HCT116 (cell line): Measurements from ENCODE around the gene ACTR1B. TPM values are rescaled to one million over a fixed set of nuclear protein-coding genes. Genes with fewer than 3 reads are reported as not detected.
"Not testable (repeated sequence)": the region's sequence is repeated elsewhere in the genome, so short reads cannot be mapped to it uniquely, and the experiment has no call there.

Experiments
- ATAC-seq: fragments of 200-7000 bp; cut with Tn5 transposase; 2 replicates; pipeline ENCODE4 v1.9.1; 2020; ENCODE audit warnings: mild to moderate bottlenecking, moderate library complexity
- BruUV-seq: library from RNA; stranded (reverse); fragments of 400-500 nt; replicated peaks from 2 replicates; lab custom pipeline; 2021; lab: Mats Ljungman, UMichigan
- CTCF ChIA-PET: fragments of 300-600 bp; sonication (Branson Sonifier 250); formaldehyde crosslinking; loops from one replicate; lab custom pipeline; 2021; ENCODE audit warnings: antibody characterized with exemption; lab: Charles Lee
- POLR2A ChIA-PET: fragments of 300-600, 350-600 bp; sonication (Branson Sonifier 250); formaldehyde crosslinking; loops from one replicate; lab custom pipeline; 2021; ENCODE audit warnings: antibody characterized with exemption; lab: Charles Lee
- RAD21 ChIA-PET, 2 experiments: fragments of 300-600 bp; sonication (Branson Sonifier 250); formaldehyde crosslinking; loops; one replicate each; lab custom pipeline; 2023; ENCODE audit warnings: low total read pairs in 2 of 2; ENCODE audit not compliant: uncharacterized antibody in 2 of 2, unreplicated experiment in 2 of 2, low non-redundant PET in 1 of 2; lab: Charles Lee
- DNase-seq: peaks from one replicate; pipeline ENCODE4 v3.0.0-alpha.2; 2010; ENCODE audit warnings: low read depth, low spot score
- H2AFZ ChIP-seq: fragments of 200-600 bp; shearing (Covaris generic), sonication (generic); 2 replicates; pipeline ENCODE4 v1.6.1; 2017; ENCODE audit warnings: low read depth, mixed run types, mixed read lengths, antibody characterized with exemption, low read length; ENCODE audit not compliant: poor library complexity, severe bottlenecking
- H3K27ac ChIP-seq: 2 replicates; pipeline ENCODE4 v1.5.1; 2012; ENCODE audit warnings: low read depth, low read length
- H3K27me3 ChIP-seq: fragments of 200-600 bp; sonication (generic); 2 replicates; pipeline ENCODE4 v1.6.1; 2016; ENCODE audit warnings: mixed run types, low read length, mixed read lengths; ENCODE audit not compliant: insufficient read depth
- H3K36me3 ChIP-seq, 2 experiments: fragments of 200-500 bp in 1 of 2; fragments of 200-600 bp in 1 of 2; sonication (Bioruptor generic) in 1 of 2; sonication (generic) in 1 of 2; 2 replicates each; pipeline versions ENCODE4 v1.5.1 to v1.6.1; 2014 to 2016; ENCODE audit warnings: low read length in 2 of 2, inconsistent platforms in 1 of 2, mixed read lengths in 1 of 2, mixed run types in 1 of 2; ENCODE audit not compliant: insufficient read depth in 2 of 2, control insufficient read depth in 1 of 2
- H3K4me1 ChIP-seq, 2 experiments: fragments of 200-600 bp in 1 of 2; sonication (generic) in 1 of 2; 2 replicates each; pipeline versions ENCODE4 v1.5.1 to v1.6.1; 2012 to 2017; ENCODE audit warnings: low read length in 2 of 2, inconsistent platforms in 1 of 2, mild to moderate bottlenecking in 1 of 2, mixed read lengths in 1 of 2, mixed run types in 1 of 2, moderate library complexity in 1 of 2; ENCODE audit not compliant: insufficient read depth in 2 of 2, control insufficient read depth in 1 of 2
- H3K4me2 ChIP-seq: fragments of 200-600 bp; sonication (generic); 2 replicates; pipeline ENCODE4 v1.6.1; 2017; ENCODE audit warnings: mixed run types, low read length, mixed read lengths
- H3K4me3 ChIP-seq, 2 experiments: fragments of 200-600 bp in 1 of 2; sonication (generic) in 1 of 2; replicated peaks in 1 of 2; 2 replicates each; pipeline ENCODE4 v1.5.1; 2011 to 2016; ENCODE audit warnings: low read length in 2 of 2, control low read depth in 1 of 2, low read depth in 1 of 2, mild to moderate bottlenecking in 1 of 2, mixed read lengths in 1 of 2, mixed run types in 1 of 2
- H3K79me2 ChIP-seq: fragments of 200-600 bp; sonication (generic); 2 replicates; pipeline ENCODE4 v1.6.1; 2017; ENCODE audit warnings: mild to moderate bottlenecking, mixed run types, low read length, moderate library complexity, mixed read lengths; ENCODE audit not compliant: insufficient read depth
- H3K9ac ChIP-seq: fragments of 200-600 bp; sonication (generic); 2 replicates; pipeline ENCODE4 v1.6.1; 2016; ENCODE audit warnings: low read length, mixed read lengths
- H3K9me2 ChIP-seq: fragments of 200-600 bp; sonication (generic), shearing (Covaris generic); 2 replicates; pipeline ENCODE4 v1.6.1; 2017; ENCODE audit warnings: mixed run types, mild to moderate bottlenecking, moderate library complexity; ENCODE audit not compliant: insufficient read depth
- H3K9me3 ChIP-seq, 2 experiments: fragments of 200-500 bp in 1 of 2; fragments of 200-600 bp in 1 of 2; sonication (Bioruptor generic) in 1 of 2; sonication (generic) in 1 of 2; 2 replicates each; pipeline ENCODE4 v1.6.1; 2014 to 2017; ENCODE audit warnings: low read length in 2 of 2, mixed read lengths in 2 of 2, inconsistent platforms in 1 of 2, low read depth in 1 of 2, mild to moderate bottlenecking in 1 of 2, mixed run types in 1 of 2, moderate library complexity in 1 of 2; ENCODE audit not compliant: control insufficient read depth in 1 of 2, insufficient read depth in 1 of 2
- H4K20me1 ChIP-seq: fragments of 200-600 bp; sonication (generic), shearing (Covaris generic); 2 replicates; pipeline ENCODE4 v1.6.1; 2017; ENCODE audit warnings: mixed run types, mild to moderate bottlenecking, moderate library complexity; ENCODE audit not compliant: insufficient read depth
- EZH2phosphoT487 ChIP-seq: fragments of 200-600 bp; IDR thresholded peaks from 2 replicates; pipeline ENCODE4 v1.6.1; 2018; ENCODE audit warnings: antibody characterized with exemption, borderline replicate concordance
- FOSL1 ChIP-seq: IDR thresholded peaks from 2 replicates; pipeline ENCODE4 v1.6.1; 2012; ENCODE audit warnings: low read depth
- JUND ChIP-seq: IDR thresholded peaks from 2 replicates; pipeline ENCODE4 v1.6.1; 2012
- RAD21 ChIP-seq: IDR thresholded peaks from 2 replicates; pipeline ENCODE4 v1.6.1; 2012; ENCODE audit warnings: low read depth, mild to moderate bottlenecking
- SP1 ChIP-seq: IDR thresholded peaks from 2 replicates; pipeline ENCODE4 v1.6.1; 2012; ENCODE audit warnings: low read depth
- SRF ChIP-seq: IDR thresholded peaks from 2 replicates; pipeline ENCODE4 v1.6.1; 2012; ENCODE audit warnings: low read depth
- intact Hi-C: fragments of 100-400 bp; cut with micrococcal nuclease; formaldehyde crosslinking; loops from 2 replicates; pipeline ENCODE4 v1.10.0; 2022
- total RNA-seq: library from RNA; stranded (reverse); gene quantifications from one replicate; pipeline ENCODE4 v1.2.1, GENCODE V29; 2021; ENCODE audit not compliant: unreplicated experiment
- TF ChIP-seq, protein P1 (sequence below), 3 experiments: fragments of 200-600 bp in 1 of 3; sonication (generic) in 1 of 3; IDR thresholded peaks in 2 of 3; conservative IDR thresholded peaks in 1 of 3; 2 replicates each; pipeline ENCODE4 v1.5.1; 2012 to 2017; ENCODE audit warnings: low read depth in 2 of 3, low read length in 2 of 3, antibody characterized with exemption in 1 of 3, borderline replicate concordance in 1 of 3, control low read depth in 1 of 3, mild to moderate bottlenecking in 1 of 3, mixed read lengths in 1 of 3, mixed run types in 1 of 3, moderate library complexity in 1 of 3; ENCODE audit not compliant: insufficient read depth in 1 of 3
- TF ChIP-seq, protein P2 (sequence below): IDR thresholded peaks from 2 replicates; pipeline ENCODE4 v1.6.1; 2012

The ACTR1B gene
- total RNA-seq, 1 experiment from 2014 or later, result 42.8 TPM

DNA sequence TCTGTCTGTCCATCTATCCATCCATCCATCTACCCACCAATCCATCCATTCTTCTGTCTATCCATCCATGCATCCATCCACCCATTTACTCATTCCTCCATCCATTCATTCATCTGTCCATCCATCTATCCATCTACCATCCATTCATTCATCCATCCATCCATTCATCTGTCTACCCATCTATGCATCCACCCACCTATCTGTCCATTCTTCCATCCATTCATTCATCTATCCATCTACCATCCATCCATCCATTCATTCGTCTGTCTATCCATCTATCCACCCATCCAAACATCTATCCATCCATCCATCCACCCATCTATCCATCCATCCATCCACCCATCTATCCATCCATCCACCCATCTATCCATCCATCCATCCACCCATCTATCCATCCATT is 43.4 kb downstream of the ACTR1B start:
- H3K27ac ChIP-seq, H3K27me3 ChIP-seq, intact Hi-C loops, H3K9me2 ChIP-seq, H3K36me3 ChIP-seq, H3K4me3 ChIP-seq, H2AFZ ChIP-seq, H3K4me2 ChIP-seq, H3K9ac ChIP-seq, H4K20me1 ChIP-seq, CTCF ChIA-PET, POLR2A ChIA-PET, DNase-seq, H3K4me1 ChIP-seq, H3K9me3 ChIP-seq, RAD21 ChIA-PET, BruUV-seq, ATAC-seq, H3K79me2 ChIP-seq: not testable (repeated sequence)

DNA sequence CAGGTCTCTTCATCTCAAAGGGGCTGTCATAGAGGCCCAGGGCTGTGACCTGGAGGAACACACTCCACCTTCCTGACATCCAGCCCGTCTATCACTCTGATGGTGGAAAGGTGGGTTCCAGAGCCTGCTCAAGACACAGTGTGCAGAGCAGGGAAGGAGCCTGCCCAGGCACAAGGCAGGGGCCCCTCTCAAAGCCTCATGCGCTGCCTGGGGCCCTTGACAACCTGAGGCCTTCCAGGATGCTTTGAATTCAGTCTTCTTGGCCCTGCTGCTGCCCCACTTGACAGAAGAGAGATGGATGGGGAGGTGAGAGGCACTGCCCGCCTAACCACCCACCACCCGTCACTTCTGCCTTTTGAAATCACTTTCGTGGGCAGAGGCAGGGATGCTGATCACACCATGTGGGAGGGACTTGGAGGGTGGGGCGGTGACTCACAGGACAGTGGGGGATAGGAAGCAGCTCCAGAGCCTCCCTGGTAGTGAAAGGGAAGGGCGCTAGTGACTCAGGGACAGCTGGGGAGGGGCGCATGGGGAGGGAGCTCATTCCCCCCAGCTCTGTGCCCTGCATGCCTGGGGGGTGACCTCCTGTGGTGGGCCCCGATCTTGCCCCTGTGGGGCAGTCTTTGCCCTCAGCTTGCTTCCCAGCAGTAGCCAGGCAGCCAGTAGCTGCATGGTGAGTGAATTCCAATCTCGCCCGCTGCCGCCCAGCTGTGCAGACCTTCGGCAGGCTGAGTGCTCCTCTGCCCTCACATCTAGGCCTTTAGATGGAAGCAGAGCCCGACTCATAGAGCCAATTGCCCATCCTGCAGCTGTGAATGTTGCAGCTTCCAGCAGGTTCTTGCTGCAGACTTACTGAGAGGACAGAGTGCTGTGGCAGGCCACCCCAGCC is 44.7 kb downstream of the ACTR1B start:
- H3K79me2 ChIP-seq, BruUV-seq, POLR2A ChIA-PET, RAD21 ChIA-PET, H3K36me3 ChIP-seq, H3K4me3 ChIP-seq, H3K27ac ChIP-seq, H3K9me2 ChIP-seq, DNase-seq, H3K9me3 ChIP-seq, H3K27me3 ChIP-seq, H4K20me1 ChIP-seq, H2AFZ ChIP-seq, H3K4me1 ChIP-seq, H3K9ac ChIP-seq, CTCF ChIA-PET, intact Hi-C loops: not testable (repeated sequence)
- peak overlapping the region; percentile 17; the same call in 1 of the 2 replicates for H3K4me2 ChIP-seq
- ATAC-seq, result peak; percentile 93

DNA sequence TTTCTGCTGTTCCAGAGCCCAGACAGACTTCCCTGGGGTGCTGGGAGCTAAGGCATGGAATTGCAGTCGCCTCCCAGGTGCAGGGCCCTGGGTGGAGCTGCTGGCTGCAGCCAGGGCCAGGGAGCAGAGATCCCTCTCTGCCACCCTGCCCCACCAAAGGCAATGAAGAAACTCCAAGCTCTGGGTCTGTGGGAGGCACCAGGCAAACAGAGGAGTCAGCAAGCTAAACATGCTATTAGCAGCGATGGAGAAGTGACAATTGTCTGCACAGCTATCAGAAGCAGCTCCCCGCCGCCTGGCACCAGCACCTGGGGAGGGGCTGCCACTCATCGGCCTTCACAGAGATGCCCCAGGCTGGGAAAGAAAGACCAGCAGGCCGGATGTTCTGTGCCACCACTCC is 45.9 kb downstream of the ACTR1B start:
- no peaks in the 10 kb centered on the region for H3K9me2 ChIP-seq
- H3K4me3 ChIP-seq, result no peak overlapping the region
- TF ChIP-seq JUND (no peak), FOSL1 (no peak), RAD21 (no peak), EZH2phosphoT487 (no peak), SRF (no peak), SP1 (no peak)
- TF ChIP-seq, protein P1, sequence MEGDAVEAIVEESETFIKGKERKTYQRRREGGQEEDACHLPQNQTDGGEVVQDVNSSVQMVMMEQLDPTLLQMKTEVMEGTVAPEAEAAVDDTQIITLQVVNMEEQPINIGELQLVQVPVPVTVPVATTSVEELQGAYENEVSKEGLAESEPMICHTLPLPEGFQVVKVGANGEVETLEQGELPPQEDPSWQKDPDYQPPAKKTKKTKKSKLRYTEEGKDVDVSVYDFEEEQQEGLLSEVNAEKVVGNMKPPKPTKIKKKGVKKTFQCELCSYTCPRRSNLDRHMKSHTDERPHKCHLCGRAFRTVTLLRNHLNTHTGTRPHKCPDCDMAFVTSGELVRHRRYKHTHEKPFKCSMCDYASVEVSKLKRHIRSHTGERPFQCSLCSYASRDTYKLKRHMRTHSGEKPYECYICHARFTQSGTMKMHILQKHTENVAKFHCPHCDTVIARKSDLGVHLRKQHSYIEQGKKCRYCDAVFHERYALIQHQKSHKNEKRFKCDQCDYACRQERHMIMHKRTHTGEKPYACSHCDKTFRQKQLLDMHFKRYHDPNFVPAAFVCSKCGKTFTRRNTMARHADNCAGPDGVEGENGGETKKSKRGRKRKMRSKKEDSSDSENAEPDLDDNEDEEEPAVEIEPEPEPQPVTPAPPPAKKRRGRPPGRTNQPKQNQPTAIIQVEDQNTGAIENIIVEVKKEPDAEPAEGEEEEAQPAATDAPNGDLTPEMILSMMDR (IDR thresholded peaks at IDR 0.05 in 2 of 3, conservative IDR thresholded peaks at IDR 0.05 in 1 of 3; ENCODE audit: borderline replicate concordance in 1 of 3, insufficient read depth in 1 of 3, low read depth in 2 of 3, low read length in 2 of 3), result no peak
- TF ChIP-seq, protein P2, sequence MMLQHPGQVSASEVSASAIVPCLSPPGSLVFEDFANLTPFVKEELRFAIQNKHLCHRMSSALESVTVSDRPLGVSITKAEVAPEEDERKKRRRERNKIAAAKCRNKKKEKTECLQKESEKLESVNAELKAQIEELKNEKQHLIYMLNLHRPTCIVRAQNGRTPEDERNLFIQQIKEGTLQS, result no peak
- H3K4me2 ChIP-seq, result no peak overlapping the region
- DNase-seq, result no peak
- no peak overlapping the region for H3K9ac ChIP-seq
- H3K79me2 ChIP-seq, result no peaks in the 10 kb centered on the region
- H3K27ac ChIP-seq, result no peak overlapping the region
- ChIA-PET RAD21 (no interaction called here), POLR2A (no interaction called here), CTCF (no interaction called here)
- H2AFZ ChIP-seq, result no peak overlapping the region
- no peaks in the 10 kb centered on the region for H3K27me3 ChIP-seq
- no peak for ATAC-seq
- intact Hi-C loops, result no loop called here
- BruUV-seq, result no TSS peak
- H3K4me1 ChIP-seq, result peaks cover 0 to 4% of the 10 kb centered on the region in 2 experiments; a peak in 1 of 4 replicates
- no peaks in the 10 kb centered on the region for H3K36me3 ChIP-seq
- H3K9me3 ChIP-seq, result no peaks in the 10 kb centered on the region
- H4K20me1 ChIP-seq, result no peaks in the 10 kb centered on the region
